GM12865 (cell line): ENCODE results near the gene SULF2.

Source experiments
- DNase-seq: peaks from one replicate; pipeline ENCODE4 v3.0.0; 2010; ENCODE audit warnings: low read depth
- H3K4me3 ChIP-seq: 2 replicates; pipeline ENCODE4 v1.5.1; 2011; ENCODE audit warnings: mild to moderate bottlenecking, low read depth, low read length, control low read depth
- CTCF ChIP-seq: IDR thresholded peaks from 2 replicates; pipeline ENCODE4 v1.5.1; 2011; ENCODE audit warnings: low read length, control low read depth, low read depth, inconsistent platforms; ENCODE audit not compliant: insufficient read depth; ENCODE audit errors: missing control alignments

Gene SULF2

GRCh38 chr20:47765691-47766594, 19.3 kb downstream of the SULF2 start:
- TF ChIP-seq CTCF, result no peak
- H3K4me3 ChIP-seq, result no peak overlapping the region
- DNase-seq, result no peak

- no peak overlapping the region for H3K4me3 ChIP-seq
- DNase-seq, result no peak
- no peak for TF ChIP-seq CTCF
These were observed 20.0 kb downstream of the SULF2 start for GRCh38 chr20:47765271-47765670.

- TF ChIP-seq CTCF, result no peak
- DNase-seq, result peak; percentile 14
- no peak overlapping the region for H3K4me3 ChIP-seq
These were observed 21.0 kb downstream of the SULF2 start for GRCh38 chr20:47764154-47764733.

- DNase-seq, result no peak
These were observed 22.5 kb downstream of the SULF2 start for GRCh38 chr20:47762699-47763268.

GRCh38 chr20:47761482-47762047, 23.7 kb downstream of the SULF2 start:
- H3K4me3 ChIP-seq, result no peak overlapping the region
- DNase-seq, result no peak
- TF ChIP-seq CTCF, result no peak

More at GRCh38 chr20:47762699-47763268, 22.5 kb downstream of the SULF2 start:
- no peak overlapping the region for H3K4me3 ChIP-seq
- TF ChIP-seq CTCF, result no peak

- H3K4me3 ChIP-seq, result no peak overlapping the region
- DNase-seq, result no peak
- TF ChIP-seq CTCF, result no peak
These were observed 24.4 kb downstream of the SULF2 start for GRCh38 chr20:47760686-47761481.
